DOHH2 (cell line): ENCODE measurements around the gene CACHD1.

Experiments used
- H3F3A ChIP-seq: fragments of 200-600 bp; sonication (generic), shearing (Covaris generic); 2 replicates; pipeline ENCODE4 v1.6.0; 2016; ENCODE audit warnings: antibody characterized with exemption, mild to moderate bottlenecking; ENCODE audit not compliant: control insufficient read depth, insufficient read depth
- H3K27ac ChIP-seq: fragments of 200-600 bp; sonication (generic); 2 replicates; pipeline ENCODE4 v1.5.1; 2014; ENCODE audit warnings: low read depth, mild to moderate bottlenecking, low read length, moderate library complexity
- H3K27me3 ChIP-seq: fragments of 200-600 bp; sonication (generic); 2 replicates; pipeline ENCODE4 v1.6.1; 2014; ENCODE audit warnings: mild to moderate bottlenecking, low read length, mixed read lengths; ENCODE audit not compliant: control insufficient read depth
- H3K36me3 ChIP-seq: fragments of 200-600 bp; sonication (generic); 2 replicates; pipeline ENCODE4 v1.6.1; 2014; ENCODE audit warnings: mild to moderate bottlenecking, low read length, moderate library complexity, mixed read lengths; ENCODE audit not compliant: control insufficient read depth
- H3K4me1 ChIP-seq: fragments of 200-600 bp; sonication (generic); 2 replicates; pipeline ENCODE4 v1.6.1; 2014; ENCODE audit warnings: mild to moderate bottlenecking, low read length, mixed read lengths; ENCODE audit not compliant: control insufficient read depth
- H3K4me2 ChIP-seq: fragments of 200-600 bp; sonication (generic); 2 replicates; pipeline ENCODE4 v1.6.0; 2014; ENCODE audit warnings: mild to moderate bottlenecking, low read length, moderate library complexity
- H3K4me3 ChIP-seq: fragments of 200-600 bp; sonication (generic); 2 replicates; pipeline ENCODE4 v1.5.1; 2014; ENCODE audit warnings: mild to moderate bottlenecking, low read length, mixed read lengths
- H3K79me2 ChIP-seq: fragments of 200-600 bp; sonication (generic); 2 replicates; pipeline ENCODE4 v1.6.1; 2014; ENCODE audit warnings: mild to moderate bottlenecking, low read length, mixed read lengths; ENCODE audit not compliant: control insufficient read depth
- H3K9me2 ChIP-seq: fragments of 200-600 bp; sonication (generic); replicated peaks from 2 replicates; pipeline ENCODE4 v1.6.1; 2014; ENCODE audit warnings: mild to moderate bottlenecking, low read length, mixed read lengths; ENCODE audit not compliant: control insufficient read depth
- H3K9me3 ChIP-seq: fragments of 200-600 bp; sonication (generic); 2 replicates; pipeline ENCODE4 v1.6.1; 2014; ENCODE audit warnings: antibody characterized with exemption, low read length, mixed read lengths; ENCODE audit not compliant: control insufficient read depth, insufficient read depth
- H4K20me1 ChIP-seq: fragments of 200-600 bp; sonication (generic); 2 replicates; pipeline ENCODE4 v1.6.0; 2014; ENCODE audit warnings: low read depth, mild to moderate bottlenecking, antibody characterized with exemption, low read length, moderate library complexity; ENCODE audit not compliant: control insufficient read depth, insufficient read depth
- EZH2phosphoT487 ChIP-seq: fragments of 200-600 bp; sonication (generic); IDR thresholded peaks from 2 replicates; pipeline ENCODE4 v1.6.1; 2017; ENCODE audit warnings: borderline replicate concordance, mild to moderate bottlenecking, antibody characterized with exemption, low read length, moderate library complexity, mixed read lengths
- TF ChIP-seq, protein P1 (sequence below): fragments of 200-600 bp; sonication (generic); IDR thresholded peaks from one replicate; pipeline ENCODE4 v1.5.1; 2014; ENCODE audit warnings: antibody characterized with exemption, mild to moderate bottlenecking, low read depth, low read length; ENCODE audit not compliant: poor library complexity, severe bottlenecking

The CACHD1 gene

DNA sequence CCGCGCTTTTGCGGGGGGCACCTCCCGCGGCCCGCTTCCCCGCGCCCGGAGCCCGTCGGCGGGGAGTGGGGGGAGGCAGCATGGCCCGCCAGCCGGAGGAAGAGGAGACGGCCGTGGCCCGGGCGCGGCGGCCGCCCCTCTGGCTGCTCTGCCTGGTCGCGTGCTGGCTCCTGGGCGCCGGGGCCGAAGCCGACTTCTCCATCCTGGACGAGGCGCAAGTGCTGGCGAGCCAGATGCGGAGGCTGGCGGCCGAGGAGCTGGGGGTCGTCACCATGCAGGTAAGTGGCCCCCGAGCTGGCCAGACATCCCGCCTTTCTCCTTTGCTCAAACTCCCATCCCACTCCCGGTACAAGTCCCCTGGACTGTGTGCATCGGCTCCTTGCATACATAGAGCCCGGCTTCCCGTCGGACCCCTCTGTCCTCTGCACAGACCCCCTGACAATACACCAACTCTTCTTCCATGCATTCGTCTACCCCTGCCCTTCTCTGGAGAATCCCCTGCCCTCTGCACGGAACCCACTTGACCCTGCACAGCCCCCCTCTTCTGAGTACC is 812 bp downstream of the CACHD1 start:
- Histone ChIP-seq H3K4me2 (no peak overlapping the region), H3K9me2 (no peaks in the 10 kb centered on the region), H3K4me1 (no peaks in the 10 kb centered on the region), H4K20me1 (no peaks in the 10 kb centered on the region), H3K9me3 (no peaks in the 10 kb centered on the region), H3K79me2 (no peaks in the 10 kb centered on the region), H3F3A (no peaks in the 10 kb centered on the region), H3K36me3 (no peaks in the 10 kb centered on the region), H3K27me3 (peaks cover 18% of the 10 kb centered on the region; the same call in 1 of the 2 replicates), H3K27ac (no peak overlapping the region), H3K4me3 (no peak overlapping the region)
- TF ChIP-seq, protein P1, sequence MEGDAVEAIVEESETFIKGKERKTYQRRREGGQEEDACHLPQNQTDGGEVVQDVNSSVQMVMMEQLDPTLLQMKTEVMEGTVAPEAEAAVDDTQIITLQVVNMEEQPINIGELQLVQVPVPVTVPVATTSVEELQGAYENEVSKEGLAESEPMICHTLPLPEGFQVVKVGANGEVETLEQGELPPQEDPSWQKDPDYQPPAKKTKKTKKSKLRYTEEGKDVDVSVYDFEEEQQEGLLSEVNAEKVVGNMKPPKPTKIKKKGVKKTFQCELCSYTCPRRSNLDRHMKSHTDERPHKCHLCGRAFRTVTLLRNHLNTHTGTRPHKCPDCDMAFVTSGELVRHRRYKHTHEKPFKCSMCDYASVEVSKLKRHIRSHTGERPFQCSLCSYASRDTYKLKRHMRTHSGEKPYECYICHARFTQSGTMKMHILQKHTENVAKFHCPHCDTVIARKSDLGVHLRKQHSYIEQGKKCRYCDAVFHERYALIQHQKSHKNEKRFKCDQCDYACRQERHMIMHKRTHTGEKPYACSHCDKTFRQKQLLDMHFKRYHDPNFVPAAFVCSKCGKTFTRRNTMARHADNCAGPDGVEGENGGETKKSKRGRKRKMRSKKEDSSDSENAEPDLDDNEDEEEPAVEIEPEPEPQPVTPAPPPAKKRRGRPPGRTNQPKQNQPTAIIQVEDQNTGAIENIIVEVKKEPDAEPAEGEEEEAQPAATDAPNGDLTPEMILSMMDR, result no peak
- no peak for TF ChIP-seq EZH2phosphoT487

- Histone ChIP-seq H3K4me3 (no peak overlapping the region), H3K27ac (no peak overlapping the region), H3K27me3 (peaks cover 18% of the 10 kb centered on the region; the same call in 1 of the 2 replicates), H3K4me2 (no peak overlapping the region), H3K4me1 (no peaks in the 10 kb centered on the region), H3K9me3 (no peaks in the 10 kb centered on the region), H3F3A (no peaks in the 10 kb centered on the region), H3K79me2 (no peaks in the 10 kb centered on the region), H3K9me2 (no peaks in the 10 kb centered on the region), H3K36me3 (no peaks in the 10 kb centered on the region), H4K20me1 (no peaks in the 10 kb centered on the region)
- TF ChIP-seq EZH2phosphoT487, result no peak
- TF ChIP-seq, protein P1, result no peak
Observed at GRCh38 chr1:64471218-64472039, 1.5 kb downstream of the CACHD1 start.

DNA sequence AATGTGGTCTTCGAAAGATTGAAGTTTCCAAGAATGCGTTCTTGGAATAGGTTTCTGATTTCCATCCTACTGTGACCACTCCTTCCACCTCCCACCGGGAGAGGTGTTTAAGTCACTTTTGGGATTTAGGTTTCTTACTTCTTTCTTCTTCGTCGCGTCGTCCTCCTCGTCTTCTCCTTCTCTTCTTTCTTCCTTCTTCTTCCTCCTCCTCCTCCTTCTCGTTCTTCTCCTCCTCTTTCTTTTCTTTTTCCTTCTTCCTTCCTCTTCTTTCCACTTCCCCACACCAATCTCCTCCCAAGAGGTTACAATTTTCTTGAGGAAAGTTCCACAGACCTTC is 2.1 kb downstream of the CACHD1 start:
- no peaks in the 10 kb centered on the region for H3K9me2 ChIP-seq
- H3F3A ChIP-seq, result no peaks in the 10 kb centered on the region
- no peaks in the 10 kb centered on the region for H3K4me1 ChIP-seq
- H3K79me2 ChIP-seq, result no peaks in the 10 kb centered on the region
- H3K9me3 ChIP-seq, result no peaks in the 10 kb centered on the region
- no peaks in the 10 kb centered on the region for H3K36me3 ChIP-seq
- H3K27ac ChIP-seq, result no peak overlapping the region
- TF ChIP-seq EZH2phosphoT487, result no peak
- TF ChIP-seq, protein P1, result no peak
- peaks cover 18% of the 10 kb centered on the region; the same call in 1 of the 2 replicates for H3K27me3 ChIP-seq
- no peaks in the 10 kb centered on the region; the same call in 1 of the 2 replicates for H4K20me1 ChIP-seq
- no peak overlapping the region for H3K4me3 ChIP-seq
- no peak overlapping the region for H3K4me2 ChIP-seq
